Bronchial epithelial cell (primary cell): ENCODE results near the gene AP4E1. TPM values are rescaled to one million over a fixed set of nuclear protein-coding genes. Genes with fewer than 3 reads are reported as not detected.

Experiments used
- DNase-seq: peaks from one replicate; pipeline ENCODE4 v3.0.0-alpha.2; 2010; ENCODE audit warnings: low read depth
- FAIRE-seq: peaks from 2 replicates; lab custom pipeline; 2011; peaks lifted over from hg19 to GRCh38; lab: Jason Lieb, UNC
- H3K27me3 ChIP-seq: 2 replicates; pipeline ENCODE4 v1.5.1; 2011; ENCODE audit warnings: low read length; ENCODE audit not compliant: control insufficient read depth, insufficient read depth
- H3K36me3 ChIP-seq: 2 replicates; pipeline ENCODE4 v1.5.1; 2011; ENCODE audit warnings: low read length; ENCODE audit not compliant: control insufficient read depth, insufficient read depth
- H3K4me3 ChIP-seq: 2 replicates; pipeline ENCODE4 v1.5.1; 2011; ENCODE audit warnings: mild to moderate bottlenecking, low read depth, low read length, control low read depth
- total RNA-seq: library from RNA; depleted of rRNA; stranded (reverse); fragments of >200 nt; gene quantifications from 2 replicates; pipeline ENCODE4 v1.2.1, GENCODE V29; 2014
- TF ChIP-seq, protein P1 (sequence below): IDR thresholded peaks from 2 replicates; pipeline ENCODE4 v1.5.1; 2011; ENCODE audit warnings: mild to moderate bottlenecking, moderate library complexity, low read length, control low read depth, inconsistent platforms; ENCODE audit not compliant: insufficient read depth, severe bottlenecking

AP4E1 gene
- total RNA-seq, result 18.2 and 18.6 TPM in 2 replicates

DNA sequence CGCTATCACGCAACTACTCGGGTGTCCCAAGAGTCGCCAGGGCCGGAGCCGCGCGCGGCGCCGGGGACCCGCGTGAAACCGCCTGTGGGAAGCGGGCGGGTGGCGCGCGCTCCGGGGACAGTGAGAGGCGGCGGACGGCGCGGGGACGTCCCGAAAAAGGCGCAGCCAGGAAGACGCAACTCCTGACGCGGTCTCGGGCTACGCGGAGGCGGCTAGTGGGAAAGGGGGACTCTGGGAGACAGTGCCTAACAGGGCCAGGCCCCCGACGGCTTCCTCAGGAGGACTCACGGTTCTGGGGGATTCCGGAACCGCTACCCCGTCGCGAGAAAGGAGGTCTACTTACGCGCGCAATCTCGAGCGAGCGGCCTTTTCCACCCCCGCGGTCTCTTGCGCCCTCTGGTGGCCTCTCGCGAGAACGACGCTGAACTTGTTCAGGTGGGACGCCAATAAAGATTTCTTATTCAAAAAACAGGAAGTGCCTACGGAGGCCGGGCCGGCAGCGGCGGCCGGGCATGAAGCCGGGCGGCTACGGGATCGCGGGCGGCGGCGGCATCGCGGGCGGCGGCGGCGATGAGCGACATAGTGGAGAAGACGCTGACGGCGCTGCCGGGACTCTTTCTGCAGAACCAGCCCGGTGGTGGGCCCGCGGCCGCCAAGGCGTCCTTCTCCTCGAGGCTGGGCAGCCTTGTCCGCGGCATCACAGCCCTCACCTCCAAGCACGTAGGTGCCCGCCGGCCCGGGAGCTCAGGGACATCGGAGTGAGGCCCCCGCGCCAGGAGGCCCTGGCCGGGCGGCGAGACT is at the start of gene AP4E1:
Gene AP4E1, plus strand, starts transcription at position 475 of the 801 bp plus-strand sequence. Its CDS starts 96 bp downstream, at position 571.
- H3K36me3 ChIP-seq, result peaks cover 1% of the 10 kb centered on the region
- peak within 1 kb of the TSS; percentile 77 for H3K4me3 ChIP-seq

DNA sequence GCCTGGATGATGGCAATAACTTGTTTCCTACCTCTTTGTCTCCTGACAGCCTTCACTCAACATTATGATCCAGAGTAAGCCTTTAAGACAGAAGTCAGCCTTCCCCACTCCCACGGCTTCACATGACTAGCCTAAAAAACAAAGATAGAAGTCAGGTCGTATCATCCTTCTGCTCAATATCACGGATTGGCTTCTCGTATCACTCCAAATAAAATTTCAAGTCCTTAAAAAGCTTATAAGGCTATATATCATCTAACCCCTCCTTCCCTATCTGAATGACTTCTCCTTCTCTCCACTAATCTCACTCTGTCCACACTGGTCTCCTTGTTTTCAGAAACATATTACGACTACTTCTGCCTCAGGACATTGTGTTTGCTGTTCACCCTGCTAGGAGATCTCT is 47.7 kb upstream of the AP4E1 start:
- H3K4me3 ChIP-seq, result no peak overlapping the region
- H3K27me3 ChIP-seq, result peaks cover 2% of the 10 kb centered on the region
- TF ChIP-seq, protein P1, sequence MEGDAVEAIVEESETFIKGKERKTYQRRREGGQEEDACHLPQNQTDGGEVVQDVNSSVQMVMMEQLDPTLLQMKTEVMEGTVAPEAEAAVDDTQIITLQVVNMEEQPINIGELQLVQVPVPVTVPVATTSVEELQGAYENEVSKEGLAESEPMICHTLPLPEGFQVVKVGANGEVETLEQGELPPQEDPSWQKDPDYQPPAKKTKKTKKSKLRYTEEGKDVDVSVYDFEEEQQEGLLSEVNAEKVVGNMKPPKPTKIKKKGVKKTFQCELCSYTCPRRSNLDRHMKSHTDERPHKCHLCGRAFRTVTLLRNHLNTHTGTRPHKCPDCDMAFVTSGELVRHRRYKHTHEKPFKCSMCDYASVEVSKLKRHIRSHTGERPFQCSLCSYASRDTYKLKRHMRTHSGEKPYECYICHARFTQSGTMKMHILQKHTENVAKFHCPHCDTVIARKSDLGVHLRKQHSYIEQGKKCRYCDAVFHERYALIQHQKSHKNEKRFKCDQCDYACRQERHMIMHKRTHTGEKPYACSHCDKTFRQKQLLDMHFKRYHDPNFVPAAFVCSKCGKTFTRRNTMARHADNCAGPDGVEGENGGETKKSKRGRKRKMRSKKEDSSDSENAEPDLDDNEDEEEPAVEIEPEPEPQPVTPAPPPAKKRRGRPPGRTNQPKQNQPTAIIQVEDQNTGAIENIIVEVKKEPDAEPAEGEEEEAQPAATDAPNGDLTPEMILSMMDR, result no peak
- H3K36me3 ChIP-seq, result no peaks in the 10 kb centered on the region
- no peak for FAIRE-seq
- no peak for DNase-seq

More for the DNA sequence above, at the start of gene AP4E1:
- peak; percentile 83 for DNase-seq
- H3K27me3 ChIP-seq, result no peaks in the 10 kb centered on the region
- TF ChIP-seq, protein P1, result peak; percentile 91
- no peak for FAIRE-seq

DNA sequence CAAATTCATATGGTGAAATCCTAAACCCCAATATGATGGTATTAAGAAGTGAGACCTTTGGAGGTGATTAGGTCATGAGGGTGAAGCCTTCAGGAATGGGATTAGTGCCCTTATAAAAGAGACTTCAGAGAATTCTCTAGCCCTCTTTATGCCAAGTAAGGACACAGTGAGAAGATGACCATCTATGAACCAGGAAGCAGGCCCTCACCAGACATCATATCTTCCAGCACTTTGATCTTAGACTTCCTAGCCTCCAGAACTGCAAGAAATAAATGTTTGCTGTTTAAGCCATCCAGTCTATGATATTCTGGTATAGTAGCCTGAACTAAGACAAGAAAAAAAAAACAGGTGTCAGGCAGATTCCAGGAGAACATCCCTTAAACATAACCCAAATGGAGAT is 45.9 kb upstream of the AP4E1 start:
- Histone ChIP-seq H3K36me3 (no peaks in the 10 kb centered on the region), H3K27me3 (peaks cover 2% of the 10 kb centered on the region), H3K4me3 (no peak overlapping the region)
- DNase-seq (no peak), FAIRE-seq (no peak)
- TF ChIP-seq, protein P1, result no peak

DNA sequence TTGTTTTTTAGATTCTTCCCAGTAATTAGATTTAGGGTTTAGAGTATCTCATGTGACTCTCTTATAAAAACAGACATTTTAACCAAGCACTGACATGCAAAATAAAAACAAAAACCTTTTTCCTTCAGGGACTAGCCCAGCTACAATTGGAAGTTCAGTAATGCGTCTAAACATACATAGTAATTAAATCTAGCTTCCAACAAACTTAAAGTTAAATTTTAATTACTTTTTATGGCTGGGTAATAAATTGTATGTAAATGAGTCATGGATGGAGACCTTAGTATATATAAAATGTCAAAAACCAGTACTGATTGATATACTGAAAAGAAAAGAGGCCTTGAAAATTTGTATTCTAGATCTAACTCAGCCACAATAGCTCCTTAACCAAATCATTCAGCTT is 43.6 kb upstream of the AP4E1 start:
- Histone ChIP-seq H3K36me3 (no peaks in the 10 kb centered on the region), H3K4me3 (no peak overlapping the region), H3K27me3 (no peaks in the 10 kb centered on the region)
- no peak for DNase-seq
- FAIRE-seq, result no peak
- TF ChIP-seq, protein P1, result no peak

DNA sequence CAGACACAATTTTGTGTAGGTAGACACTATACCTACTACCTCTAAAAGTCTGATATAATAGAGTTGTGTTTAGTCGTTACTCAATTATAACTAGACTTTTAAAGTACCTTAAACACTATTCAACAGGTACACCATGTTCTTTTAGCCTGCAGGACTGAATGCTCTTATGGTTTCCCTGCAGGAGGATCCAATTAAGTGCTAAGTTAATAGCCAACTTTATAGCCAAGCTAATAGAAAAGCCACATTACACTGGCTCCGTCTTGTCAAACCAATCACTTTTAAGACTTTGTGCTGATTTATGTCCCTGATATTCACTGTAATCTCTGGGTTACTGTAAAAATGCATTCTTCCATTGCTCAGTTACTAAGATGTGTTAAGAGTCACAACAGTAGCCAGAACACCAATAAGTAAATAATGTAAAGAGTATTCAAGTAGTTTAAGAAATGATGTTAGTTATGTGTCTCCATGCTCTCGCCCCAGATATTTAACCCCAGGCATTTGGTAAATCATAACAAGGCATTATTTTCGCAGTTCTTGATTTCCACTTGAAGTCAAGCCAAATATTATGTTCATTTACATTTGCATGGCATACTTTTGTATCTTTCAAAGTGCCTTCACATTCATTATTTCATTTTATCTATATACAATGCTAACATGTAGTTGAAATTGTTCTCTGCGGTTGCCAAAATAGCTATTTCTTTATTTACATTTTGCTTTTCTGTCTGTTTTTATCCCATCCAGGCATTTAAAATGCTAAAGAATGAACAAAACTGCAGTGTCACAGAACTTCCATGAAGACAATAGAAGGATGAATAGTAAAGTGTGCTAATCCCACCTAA is 42.7 kb upstream of the AP4E1 start:
- DNase-seq, result no peak
- Histone ChIP-seq H3K4me3 (no peak overlapping the region), H3K27me3 (no peaks in the 10 kb centered on the region), H3K36me3 (no peaks in the 10 kb centered on the region)
- TF ChIP-seq, protein P1, result no peak
- FAIRE-seq, result no peak
